WTC11 (cell line): ENCODE data around the gene AQP12A.

Experiments
- ATF1 ChIP-seq: sonication (generic); formaldehyde crosslinking; IDR thresholded peaks from 2 replicates; pipeline ENCODE4 v1.8.1; 2023; ENCODE audit warnings: mild to moderate bottlenecking, moderate library complexity, missing genetic modification reagents
- RELA ChIP-seq: sonication (generic); formaldehyde crosslinking; IDR thresholded peaks from 2 replicates; pipeline ENCODE4 v1.8.1; 2022; ENCODE audit warnings: missing genetic modification reagents, mild to moderate bottlenecking, borderline replicate concordance
- SP1 ChIP-seq: sonication (generic); formaldehyde crosslinking; conservative IDR thresholded peaks from 2 replicates; pipeline ENCODE4 v1.8.1; 2022; ENCODE audit warnings: missing genetic modification reagents
- TF ChIP-seq, protein P1 (sequence below): fragments of 200-600 bp; IDR thresholded peaks from 2 replicates; pipeline ENCODE4 v1.8.0; 2022; ENCODE audit warnings: antibody characterized with exemption
- TF ChIP-seq, protein P2 (sequence below): sonication (generic); formaldehyde crosslinking; IDR thresholded peaks from 2 replicates; pipeline ENCODE4 v1.8.0; 2023; ENCODE audit warnings: mild to moderate bottlenecking, missing genetic modification reagents

GRCh38 chr2:240687045-240687740, 4.5 kb upstream of the AQP12A start:
- TF ChIP-seq RELA (CRISPR knock-in tag) (no peak), ATF1 (CRISPR knock-in tag) (no peak), SP1 (CRISPR knock-in tag) (no peak)
- TF ChIP-seq, protein P1, sequence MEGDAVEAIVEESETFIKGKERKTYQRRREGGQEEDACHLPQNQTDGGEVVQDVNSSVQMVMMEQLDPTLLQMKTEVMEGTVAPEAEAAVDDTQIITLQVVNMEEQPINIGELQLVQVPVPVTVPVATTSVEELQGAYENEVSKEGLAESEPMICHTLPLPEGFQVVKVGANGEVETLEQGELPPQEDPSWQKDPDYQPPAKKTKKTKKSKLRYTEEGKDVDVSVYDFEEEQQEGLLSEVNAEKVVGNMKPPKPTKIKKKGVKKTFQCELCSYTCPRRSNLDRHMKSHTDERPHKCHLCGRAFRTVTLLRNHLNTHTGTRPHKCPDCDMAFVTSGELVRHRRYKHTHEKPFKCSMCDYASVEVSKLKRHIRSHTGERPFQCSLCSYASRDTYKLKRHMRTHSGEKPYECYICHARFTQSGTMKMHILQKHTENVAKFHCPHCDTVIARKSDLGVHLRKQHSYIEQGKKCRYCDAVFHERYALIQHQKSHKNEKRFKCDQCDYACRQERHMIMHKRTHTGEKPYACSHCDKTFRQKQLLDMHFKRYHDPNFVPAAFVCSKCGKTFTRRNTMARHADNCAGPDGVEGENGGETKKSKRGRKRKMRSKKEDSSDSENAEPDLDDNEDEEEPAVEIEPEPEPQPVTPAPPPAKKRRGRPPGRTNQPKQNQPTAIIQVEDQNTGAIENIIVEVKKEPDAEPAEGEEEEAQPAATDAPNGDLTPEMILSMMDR: no peak
- TF ChIP-seq, protein P2, sequence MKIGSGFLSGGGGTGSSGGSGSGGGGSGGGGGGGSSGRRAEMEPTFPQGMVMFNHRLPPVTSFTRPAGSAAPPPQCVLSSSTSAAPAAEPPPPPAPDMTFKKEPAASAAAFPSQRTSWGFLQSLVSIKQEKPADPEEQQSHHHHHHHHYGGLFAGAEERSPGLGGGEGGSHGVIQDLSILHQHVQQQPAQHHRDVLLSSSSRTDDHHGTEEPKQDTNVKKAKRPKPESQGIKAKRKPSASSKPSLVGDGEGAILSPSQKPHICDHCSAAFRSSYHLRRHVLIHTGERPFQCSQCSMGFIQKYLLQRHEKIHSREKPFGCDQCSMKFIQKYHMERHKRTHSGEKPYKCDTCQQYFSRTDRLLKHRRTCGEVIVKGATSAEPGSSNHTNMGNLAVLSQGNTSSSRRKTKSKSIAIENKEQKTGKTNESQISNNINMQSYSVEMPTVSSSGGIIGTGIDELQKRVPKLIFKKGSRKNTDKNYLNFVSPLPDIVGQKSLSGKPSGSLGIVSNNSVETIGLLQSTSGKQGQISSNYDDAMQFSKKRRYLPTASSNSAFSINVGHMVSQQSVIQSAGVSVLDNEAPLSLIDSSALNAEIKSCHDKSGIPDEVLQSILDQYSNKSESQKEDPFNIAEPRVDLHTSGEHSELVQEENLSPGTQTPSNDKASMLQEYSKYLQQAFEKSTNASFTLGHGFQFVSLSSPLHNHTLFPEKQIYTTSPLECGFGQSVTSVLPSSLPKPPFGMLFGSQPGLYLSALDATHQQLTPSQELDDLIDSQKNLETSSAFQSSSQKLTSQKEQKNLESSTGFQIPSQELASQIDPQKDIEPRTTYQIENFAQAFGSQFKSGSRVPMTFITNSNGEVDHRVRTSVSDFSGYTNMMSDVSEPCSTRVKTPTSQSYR (CRISPR knock-in tag): no peak
